HG02840 (cell line): ENCODE results near the gene G6PD.
"Not testable (repeated sequence)": the region's sequence is repeated elsewhere in the genome, so short reads cannot be mapped to it uniquely, and the experiment has no call there.

Experiments used
- ATAC-seq: cut with Tn5 transposase; IDR thresholded peaks from one replicate; pipeline ENCODE4 v1.9.1; 2021; ENCODE audit warnings: mild to moderate bottlenecking, moderate library complexity, moderate number of reproducible peaks; ENCODE audit not compliant: unreplicated experiment, low FRiP score

G6PD gene

DNA sequence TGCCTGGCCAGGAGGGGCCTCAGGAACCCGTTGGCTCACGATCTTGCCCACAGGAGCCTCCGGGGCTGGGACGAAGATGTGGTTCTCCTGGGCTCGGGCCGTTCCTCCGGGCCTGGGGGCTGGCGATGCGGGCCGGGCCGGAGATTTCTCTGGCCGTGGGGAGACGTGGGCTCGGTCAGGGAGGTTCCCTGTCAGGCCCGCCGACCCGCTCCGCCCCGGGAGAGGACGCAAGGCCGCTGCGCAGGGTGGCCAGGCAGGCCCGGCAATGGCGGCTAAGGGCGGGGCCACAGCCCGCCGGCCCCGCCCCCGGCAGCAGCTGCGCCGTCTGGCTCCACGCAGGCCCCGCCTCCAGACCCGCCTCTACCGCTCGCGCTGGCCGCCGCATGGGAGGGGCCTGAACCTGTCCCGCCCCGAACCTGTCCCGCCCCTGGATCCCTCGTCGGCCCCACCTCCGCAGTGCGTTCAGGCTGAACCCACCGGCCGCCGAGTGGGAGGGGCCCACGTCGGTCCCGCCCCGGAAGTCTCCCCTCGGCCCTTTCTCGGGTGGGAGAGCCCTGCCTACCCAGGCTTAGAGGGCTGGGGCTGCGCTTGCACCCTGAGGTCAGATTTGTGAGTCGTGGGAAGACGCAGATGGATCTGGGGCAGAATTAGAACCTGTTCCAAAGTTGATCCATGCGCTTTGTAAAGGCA, 30.5 kb downstream of the G6PD start, which contains the start of gene FAM3A:
Gene FAM3A (minus strand): TSS at position 267 of the 690 bp plus-strand sequence. CDS start 460 bp downstream, outside the sequence.
- ATAC-seq = peak; percentile 85

DNA sequence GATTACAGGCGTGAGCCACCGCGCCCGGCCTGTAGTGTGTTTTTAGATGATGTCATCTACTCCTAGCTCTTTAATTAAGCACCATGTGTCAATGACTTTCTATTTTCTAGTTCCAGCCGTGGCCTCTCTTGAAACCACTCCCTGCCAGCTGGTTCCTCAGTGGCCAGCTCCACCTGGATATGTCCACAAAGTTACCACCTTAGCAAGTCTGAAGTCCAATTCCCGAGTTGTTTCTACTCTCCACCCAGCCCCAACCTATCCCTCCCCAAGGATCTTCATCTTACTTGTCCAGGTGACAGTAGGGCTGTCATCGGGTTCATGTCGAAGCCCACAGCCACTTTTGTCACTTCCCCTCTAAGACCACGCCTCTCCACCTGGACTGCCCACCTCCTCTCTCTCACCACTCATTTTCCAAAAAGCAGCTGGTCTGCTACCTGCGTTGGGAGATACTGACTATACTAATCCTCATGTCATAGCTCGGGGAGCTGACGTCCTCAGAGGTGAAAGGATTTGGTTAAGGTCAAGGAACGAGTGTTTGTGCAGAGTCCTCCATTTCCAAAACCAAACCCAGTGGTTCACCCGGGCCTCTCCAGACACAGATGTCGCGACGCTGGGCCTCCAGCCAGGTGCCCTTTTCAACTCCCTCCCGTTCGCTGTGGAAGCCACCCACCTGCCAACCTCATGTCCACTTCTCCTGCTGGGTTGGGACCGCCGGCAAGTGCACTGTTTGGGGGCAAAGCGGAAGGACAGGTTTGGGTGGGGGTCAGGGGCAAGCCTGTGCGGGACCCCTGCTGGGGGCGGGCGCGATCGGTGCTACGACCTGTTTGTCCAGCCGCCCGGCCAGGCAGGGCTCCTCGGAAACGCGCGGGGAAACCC, 31.3 kb downstream of the G6PD start:
- no peak for ATAC-seq

DNA sequence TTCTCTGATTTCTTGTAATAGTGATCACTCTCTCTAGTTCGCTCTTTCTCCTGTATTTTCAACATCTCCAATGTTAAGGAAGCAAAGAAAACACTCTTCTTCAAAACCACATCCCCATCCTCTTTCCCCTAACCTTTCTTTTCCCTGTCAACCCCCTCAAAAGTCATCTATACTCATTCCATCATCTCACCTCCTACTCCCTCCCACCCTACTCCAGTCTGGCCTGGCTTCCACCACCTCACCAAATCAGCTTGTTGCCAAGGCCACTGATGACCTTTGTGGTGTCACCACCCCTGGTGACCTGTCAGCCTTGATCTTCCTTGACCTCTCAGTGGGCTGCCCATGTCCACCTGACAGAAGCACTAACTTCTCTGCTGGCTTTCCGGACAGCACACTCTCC, 32.9 kb downstream of the G6PD start:
- ATAC-seq = no peak

DNA sequence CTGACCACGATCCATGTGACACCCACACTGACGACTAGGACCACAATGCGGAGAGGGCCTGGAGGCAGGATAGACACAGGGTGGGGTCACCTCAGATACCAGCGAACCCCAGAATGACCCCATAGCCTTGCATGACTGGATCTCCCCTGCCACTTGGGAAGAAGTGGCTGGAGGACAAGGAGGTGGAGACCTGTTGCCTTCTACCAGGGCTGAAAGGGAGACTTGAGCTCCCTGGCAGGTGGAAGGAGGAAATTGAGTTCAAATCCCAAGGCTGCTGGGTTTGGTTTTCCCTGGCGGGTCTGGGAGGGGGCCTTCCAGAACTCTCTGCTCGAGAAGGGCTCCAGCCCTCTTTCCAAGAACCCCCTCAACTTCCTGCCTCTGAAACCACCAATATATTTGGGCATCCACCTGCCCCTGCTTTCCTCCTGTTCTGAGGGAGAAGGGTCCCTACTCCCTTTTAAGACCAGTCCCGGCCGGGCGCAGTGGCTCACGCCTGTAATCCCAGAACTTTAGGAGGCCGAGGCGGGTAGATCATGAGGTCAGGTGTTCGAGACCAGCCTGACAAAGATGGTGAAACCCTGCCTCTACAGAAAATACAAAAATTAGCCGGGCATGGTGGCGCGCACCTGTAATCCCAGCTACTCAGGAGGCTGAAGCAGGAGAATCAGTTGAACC, 33.6 kb downstream of the G6PD start:
- no peak for ATAC-seq

DNA sequence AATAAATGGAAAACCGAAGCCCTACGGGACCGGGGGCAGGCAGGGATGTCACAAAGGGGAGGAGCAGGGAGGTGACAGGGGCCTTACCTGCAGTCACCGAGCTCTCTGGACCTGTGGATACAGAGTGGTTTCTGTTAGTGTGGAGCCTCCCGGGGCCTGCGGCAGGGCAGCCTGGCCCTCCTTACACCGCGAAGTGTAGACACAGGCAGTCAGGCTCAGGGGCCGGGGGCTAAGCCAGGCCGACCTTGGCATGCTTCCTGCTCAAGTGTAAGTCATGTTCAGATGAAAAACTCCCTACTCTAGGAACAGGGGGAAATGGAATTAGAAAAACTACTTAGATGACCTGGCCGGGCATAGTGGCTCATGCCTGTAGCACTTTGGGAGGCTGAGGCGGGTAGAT, 34.9 kb downstream of the G6PD start:
- ATAC-seq = no peak

DNA sequence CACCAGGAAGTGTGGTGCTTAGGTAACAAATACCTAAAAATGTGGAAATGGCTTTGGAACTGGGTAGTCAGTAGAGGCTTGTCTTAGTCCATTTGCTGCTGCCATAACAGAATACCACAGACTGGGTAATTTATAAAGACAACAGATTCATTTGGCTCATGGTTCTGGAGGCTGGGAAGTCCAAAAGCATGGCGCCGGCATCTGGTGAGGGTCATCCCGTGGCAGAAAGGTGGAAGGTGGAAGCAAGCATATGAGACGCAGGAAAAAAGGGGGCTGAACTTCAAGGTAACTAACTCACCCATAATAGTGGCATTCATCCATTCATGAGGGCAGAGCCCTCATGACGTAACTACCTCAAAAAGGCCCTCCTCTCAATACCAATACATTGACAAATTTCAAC, 37.2 kb downstream of the G6PD start:
- no peak for ATAC-seq

DNA sequence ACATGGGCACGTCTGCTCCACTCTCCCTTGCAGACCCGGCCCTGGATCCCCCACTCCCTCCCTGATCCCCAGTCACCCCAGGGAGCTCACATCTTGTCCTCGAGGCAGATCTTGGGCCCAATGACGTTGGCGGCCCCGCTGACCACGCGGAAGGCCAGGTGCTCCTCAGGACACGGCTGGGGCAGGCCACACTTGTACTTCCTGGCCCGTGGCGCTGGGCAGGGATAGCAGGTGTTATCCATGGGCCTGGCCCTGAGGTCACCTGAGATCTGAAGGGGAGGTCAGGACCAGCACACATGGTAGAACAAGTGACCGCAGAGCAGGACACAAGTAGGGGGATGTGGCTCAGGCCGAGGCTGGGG, 38.3 kb downstream of the G6PD start:
- ATAC-seq = no peak

DNA sequence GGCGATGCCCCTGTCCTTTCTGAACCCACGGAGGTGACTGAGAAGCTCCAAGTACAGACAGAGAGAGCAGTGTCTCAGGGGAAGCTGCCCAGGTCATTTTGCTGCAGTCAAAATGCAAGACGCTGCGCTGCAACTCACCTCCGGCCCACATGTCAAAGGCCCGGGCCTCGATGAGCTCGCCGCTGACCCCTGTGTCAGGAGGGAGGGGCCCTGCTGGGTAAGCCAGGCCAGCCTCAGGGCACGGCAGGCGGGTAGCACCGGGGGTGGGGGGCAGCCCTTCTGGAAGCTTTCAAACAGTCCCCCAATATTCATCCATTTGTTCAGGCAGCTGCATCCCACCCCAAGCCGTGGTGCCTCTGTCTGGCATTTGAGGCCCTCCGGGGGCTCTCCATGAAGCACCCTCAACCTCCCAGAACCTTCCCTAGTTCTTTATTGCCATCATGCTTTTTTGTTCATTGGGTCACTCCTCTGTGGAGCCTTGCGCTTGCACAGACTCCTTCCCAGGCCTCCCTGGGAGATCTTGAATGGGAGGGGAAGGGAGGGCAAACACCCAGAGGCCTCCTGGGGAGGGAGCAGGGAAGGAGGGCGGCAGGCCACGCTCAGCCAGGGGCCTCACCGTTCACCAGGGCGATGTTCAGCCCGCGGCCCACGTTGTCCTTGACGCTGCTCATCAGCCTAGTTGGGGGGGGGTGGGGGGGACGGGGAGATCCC, 38.8 kb downstream of the G6PD start:
- no peak for ATAC-seq

DNA sequence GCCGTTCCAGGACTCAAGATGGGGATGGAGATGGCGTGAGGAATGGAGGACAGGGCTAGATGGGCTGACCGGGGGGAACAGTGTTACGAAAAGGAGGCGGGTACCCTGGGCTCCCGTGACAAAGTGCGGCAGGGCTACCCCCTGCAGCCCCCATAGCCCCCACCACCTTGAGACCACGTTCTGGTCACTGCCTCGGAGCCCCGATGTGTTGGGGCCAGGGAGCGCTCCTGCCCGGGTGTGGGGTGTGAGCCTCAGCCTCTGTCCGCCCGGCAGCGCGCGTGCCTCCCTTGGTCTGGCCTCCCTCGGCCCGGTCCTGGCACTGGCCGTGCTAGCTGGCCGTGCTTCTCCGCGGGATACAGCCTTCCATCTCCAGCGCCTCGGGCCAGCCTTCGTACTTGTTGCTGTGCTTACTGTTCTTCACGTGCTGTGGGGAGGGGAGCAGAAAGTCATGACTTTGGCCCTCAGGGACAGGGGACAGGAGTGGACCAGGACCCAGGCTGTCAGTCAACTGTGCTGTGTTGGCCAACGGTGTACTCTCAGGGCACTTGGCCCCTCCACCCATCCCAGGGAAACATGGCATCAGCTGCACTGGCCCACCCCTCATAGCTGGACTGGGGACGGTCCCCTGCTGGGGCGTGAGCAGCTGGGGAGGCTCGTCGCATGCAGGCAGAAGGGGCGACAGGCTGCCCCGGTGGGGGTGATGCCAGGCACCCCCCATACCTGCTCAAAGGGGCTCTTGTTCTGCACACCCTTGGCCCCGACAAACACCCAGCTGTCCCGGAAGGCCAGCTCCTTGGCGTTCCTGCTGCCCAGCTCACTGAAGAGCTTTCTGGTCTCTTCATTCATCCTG, 39.9 kb downstream of the G6PD start:
- no peak for ATAC-seq

DNA sequence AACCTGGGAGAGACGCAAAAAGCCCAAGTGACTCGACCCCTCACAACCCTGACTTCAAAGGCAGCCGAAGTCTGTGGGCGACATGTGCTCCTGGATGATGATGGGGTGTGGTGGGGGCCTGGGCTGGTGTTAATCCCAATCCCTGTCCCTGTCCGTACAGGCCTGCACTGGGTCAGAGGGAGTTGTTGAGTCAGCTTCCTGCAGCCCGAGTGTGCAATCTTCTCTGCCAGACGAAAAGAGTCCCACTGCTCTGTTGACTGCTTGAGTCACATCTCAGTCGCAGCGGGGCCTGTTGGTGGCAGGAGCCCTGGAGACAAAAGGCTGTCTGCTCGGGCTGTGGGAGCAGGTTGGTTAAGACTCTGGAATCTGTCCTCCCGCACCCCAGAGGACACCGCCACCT, 40.9 kb downstream of the G6PD start:
- ATAC-seq = no peak

DNA sequence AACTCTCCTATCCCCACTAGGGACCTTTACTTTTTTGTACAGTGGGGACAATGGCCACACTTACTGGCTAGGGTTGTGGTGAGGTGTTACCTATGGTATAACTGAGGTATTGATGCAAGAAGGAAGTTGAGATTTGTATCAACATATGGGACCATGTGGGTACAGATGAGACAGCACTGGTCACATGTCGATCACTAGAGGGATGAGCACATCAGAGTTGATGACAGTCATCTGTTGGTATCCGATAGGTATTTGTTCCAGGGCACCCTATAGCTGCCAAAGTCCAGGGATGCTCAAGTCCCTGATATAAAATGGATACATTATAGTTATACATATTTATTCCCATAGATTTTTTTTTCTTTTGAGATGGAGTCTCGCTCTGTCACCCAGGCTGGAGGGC, 43.7 kb downstream of the G6PD start:
- ATAC-seq = no peak

DNA sequence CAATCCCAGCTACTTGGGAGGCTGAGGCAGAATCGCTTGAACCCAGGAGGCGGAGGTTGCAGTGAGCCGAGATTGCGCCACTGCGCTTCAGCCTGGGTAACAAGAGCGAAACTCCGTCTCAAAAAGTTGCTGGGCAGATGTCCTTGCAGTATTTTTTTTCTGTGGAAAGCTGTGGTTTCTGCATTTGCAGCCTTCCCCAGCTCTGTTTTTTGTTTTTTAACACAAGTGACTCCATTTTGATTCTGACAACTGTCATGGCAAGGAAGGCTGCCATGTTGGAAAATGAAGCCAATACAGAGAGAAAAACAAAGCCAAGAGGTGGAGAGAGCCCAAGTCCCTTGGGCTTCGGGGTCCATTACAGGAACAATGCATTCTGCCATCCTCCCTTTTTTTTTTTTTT, 44.5 kb downstream of the G6PD start:
- no peak for ATAC-seq

DNA sequence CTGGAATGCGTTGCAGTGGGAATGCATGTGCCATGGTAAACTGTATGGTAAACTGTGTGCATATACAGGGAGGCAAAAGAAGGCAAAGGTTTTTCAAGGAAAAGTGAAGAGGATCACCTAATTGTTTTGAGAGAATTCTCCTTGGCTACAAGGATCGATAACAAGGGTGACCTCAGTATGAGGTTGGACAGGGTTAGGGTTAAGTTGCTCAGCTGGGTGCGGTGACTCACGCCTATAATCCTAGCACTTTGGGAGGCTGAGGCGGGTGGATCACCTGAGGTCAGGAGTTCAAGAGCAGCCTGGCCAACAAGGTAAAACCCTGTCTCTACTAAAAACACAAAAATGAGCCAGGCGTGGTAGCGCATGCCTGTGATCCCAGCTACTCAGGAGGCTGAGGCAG, 45.2 kb downstream of the G6PD start:
- ATAC-seq = not testable (repeated sequence)

DNA sequence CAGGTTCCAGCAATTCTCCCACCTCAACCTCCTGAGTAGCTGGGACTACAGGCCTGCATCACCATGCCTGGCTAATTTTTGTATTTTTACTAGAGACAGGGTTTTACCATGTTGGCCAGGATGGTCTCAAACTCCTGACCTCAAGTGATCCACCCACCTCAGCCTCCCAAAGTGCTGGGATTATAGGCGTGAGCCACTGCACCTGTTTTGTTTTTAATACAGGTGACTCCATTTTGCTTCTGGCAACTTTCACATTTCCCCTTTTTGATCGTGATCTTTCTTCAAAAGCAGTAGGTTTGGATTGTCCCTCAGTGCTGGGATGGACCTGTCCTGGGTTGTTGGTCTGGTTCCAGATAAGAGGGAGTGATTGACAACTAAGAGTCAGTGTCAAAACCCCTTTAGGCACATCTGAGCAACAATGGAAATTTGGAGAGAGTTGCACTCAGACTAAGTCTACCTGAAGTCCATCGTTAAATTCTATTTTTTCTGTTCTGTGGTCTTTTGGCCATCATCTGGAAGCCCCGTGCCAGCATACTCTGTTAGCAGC, 50.0 kb downstream of the G6PD start:
- not testable (repeated sequence) for ATAC-seq

DNA sequence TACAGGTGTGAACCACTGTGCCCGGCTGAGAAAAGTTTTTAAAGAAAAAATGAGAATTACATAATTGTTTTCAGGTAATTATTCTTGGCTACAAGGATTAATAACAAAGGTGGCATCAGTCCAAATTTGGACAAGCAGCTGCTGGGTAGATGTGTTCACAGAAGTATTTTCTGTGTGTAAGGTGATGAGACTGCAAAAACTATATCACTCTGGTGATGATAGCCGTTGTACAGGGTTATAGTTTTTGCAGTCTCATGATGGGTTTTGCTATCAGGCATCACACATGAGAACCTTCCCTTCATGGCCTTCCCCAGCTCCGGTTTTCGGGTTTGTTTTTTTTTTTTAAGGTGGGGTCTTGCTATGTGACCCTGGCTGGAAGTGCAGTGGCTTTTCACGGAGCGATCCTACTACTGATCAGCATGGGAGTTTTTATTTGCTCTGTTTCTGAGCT, 51.1 kb downstream of the G6PD start:
- no peak for ATAC-seq

DNA sequence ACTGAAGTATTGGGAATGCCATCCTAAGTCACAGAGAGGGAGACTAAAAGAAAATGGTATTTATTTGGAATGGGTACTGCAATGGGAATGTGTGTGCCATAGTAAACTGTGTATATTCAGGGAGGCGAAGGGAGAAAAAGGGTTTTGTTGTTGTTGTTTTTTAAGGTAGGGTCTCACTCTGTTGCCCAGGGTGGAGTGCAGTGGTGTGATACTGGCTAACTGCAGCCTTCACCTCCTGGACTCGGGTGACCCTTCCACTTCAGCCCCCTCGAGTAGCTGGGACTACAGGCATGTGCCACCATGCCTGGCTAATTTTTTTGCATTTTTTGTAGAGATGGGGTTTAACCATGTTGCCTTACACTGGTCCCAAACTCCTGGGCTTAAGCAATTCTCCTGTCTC, 51.9 kb downstream of the G6PD start:
- ATAC-seq = no peak

DNA sequence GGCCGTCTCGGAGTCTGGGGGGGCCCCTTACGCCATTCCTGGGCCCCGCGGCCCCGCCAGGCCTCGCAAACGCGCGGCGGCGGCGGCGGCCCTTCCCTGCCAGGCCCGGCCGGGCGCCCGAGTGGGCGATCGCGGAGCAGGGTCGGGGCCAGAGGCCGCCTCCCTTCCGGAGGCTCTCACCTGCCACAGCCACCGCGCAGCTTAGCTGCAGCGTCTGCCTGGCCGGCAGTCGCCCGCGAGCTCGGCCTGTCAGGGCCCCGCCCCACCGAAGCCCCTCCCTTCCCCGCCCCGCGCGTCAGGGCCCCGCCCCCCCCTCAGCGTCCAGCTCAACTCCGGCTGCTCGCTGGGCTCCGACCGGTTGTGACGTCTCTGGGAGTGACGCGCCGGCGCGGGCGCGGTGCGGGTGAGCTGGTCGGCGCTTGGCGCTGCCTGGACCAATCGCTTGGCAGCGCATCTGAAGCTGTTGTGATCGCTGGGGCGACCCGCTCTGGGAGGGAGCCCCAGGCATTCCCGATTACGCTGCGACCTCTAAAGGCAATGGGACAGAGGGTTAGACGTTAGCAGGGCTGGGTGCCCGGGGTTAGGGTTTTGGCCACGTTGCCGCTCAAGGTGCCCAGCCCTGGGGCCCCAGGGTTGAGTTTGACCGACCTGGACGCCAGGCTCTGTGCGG, 56.1 kb downstream of the G6PD start, which contains the start of gene SLC10A3:
Gene SLC10A3 (minus strand): TSS at position 216 of the 670 bp plus-strand sequence. CDS start 1,689 bp downstream, outside the sequence.
- ATAC-seq = peak; percentile 71

DNA sequence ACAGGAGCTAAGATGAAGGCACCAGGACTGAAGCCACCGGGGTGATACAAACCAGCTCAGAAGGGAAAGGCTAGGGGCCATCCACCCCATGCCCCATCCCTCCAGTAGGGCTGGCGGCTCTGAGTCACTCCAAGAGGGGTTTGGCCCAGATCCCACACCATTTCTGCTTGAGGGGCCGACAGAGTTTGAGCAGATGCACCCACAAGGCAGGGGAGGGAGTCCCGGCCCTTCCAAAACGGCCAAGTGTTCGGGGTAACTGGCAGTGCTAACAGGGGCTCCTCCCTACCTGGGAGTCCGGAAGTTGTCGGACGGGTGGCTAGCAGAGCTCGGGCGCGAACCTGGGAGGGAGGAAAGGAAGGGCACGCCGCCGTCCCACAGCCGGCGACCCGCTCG, 56.6 kb downstream of the G6PD start:
- peak; percentile 9 for ATAC-seq

DNA sequence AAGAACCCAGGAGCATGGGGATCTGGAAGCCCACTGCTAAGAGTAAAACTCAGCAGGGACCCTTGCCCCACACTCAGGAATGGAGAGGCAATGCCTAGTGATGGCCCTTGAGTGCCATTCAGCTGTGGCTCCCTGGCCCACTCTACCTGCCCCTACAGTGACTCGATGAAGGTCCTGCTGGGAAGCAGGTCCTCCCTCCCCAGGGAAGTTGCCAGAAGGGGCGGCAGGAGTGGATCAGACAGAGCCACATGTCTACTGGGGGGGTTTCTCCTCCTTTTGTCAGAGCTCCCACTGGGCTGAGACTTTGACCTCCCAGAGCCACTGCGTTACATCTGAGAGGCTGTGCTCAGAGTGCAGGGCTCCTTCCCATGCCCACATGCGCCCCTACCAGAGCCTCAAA, 57.5 kb downstream of the G6PD start:
- ATAC-seq = no peak
